Measurements from ENCODE around the gene BTD.

Gene BTD, protein sequence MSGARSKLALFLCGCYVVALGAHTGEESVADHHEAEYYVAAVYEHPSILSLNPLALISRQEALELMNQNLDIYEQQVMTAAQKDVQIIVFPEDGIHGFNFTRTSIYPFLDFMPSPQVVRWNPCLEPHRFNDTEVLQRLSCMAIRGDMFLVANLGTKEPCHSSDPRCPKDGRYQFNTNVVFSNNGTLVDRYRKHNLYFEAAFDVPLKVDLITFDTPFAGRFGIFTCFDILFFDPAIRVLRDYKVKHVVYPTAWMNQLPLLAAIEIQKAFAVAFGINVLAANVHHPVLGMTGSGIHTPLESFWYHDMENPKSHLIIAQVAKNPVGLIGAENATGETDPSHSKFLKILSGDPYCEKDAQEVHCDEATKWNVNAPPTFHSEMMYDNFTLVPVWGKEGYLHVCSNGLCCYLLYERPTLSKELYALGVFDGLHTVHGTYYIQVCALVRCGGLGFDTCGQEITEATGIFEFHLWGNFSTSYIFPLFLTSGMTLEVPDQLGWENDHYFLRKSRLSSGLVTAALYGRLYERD

GRCh38 chr3:15601399-15602145, at the start of gene BTD, which contains the start of gene HACL1:
TSS of gene BTD (plus strand) at chr3:15601745. CDS start at chr3:15635440, 33,695 bp downstream.
TSS of gene HACL1 (minus strand) at chr3:15601569. CDS start at chr3:15601463, 106 bp downstream.
- DNase-seq (ENCODE audit: low read depth in 2 of 2) = peak; percentile 96 to 99

GRCh38 chr3:15551902-15552301, 49.6 kb upstream of the BTD start:
- DNase-seq (ENCODE audit: low read depth in 2 of 2) = no peak

GRCh38 chr3:15553749-15554148, 47.8 kb upstream of the BTD start:
- no peak for DNase-seq (ENCODE audit: low read depth in 2 of 2)

DNA sequence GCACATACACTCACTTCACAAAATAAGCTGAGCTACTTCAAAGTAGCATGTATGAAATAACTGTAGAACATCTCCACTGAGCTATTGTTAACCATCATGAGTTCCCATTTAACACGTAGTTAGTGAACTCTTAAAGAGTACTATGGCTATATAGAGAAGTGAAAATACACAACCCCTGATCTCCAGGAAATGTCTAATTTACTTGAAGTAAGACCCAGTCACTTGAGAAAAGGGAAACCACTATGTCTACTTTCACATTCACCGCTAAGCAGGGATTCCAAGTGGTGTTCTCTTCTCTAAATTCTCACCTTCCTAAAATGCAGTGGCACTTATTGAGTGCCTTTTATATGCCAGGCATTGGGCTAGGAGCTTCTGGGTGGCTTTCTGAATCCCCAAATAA, 45.0 kb upstream of the BTD start:
- DNase-seq (ENCODE audit: low read depth in 2 of 2) = no peak

DNA sequence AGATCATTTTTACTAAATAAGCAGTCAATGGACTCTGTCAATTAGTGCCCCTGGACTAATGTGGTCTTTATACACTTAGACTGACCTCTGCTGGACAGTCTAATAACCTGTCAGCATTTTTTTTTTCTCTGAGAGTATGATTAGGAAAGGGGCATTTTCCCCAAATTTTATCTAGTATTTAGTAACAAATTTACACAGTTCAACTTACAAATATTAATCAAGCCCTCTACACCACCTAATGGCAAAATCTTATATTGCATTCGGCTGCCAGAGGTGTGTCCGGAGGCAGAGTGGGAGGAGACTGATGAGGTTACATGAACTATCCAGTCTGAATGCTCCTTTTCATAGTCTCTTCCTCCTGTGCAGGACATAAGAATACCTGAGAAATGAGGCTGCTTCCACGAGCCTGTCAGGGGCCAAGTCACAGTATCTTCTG, 44.0 kb upstream of the BTD start:
- peak; percentile 17 to 20 for DNase-seq (ENCODE audit: low read depth in 2 of 2)

GRCh38 chr3:15558581-15558980, 43.0 kb upstream of the BTD start:
- no peak for DNase-seq (ENCODE audit: low read depth in 2 of 2)

- no peak for DNase-seq (ENCODE audit: low read depth in 2 of 2)
Measured at GRCh38 chr3:15562560-15562959, 39.0 kb upstream of the BTD start.

GRCh38 chr3:15563190-15563589, 38.4 kb upstream of the BTD start:
- no peak for DNase-seq (ENCODE audit: low read depth in 2 of 2)

- DNase-seq (ENCODE audit: low read depth in 2 of 2) = no peak
Measured at GRCh38 chr3:15572138-15572537, 29.4 kb upstream of the BTD start.

- DNase-seq (ENCODE audit: low read depth in 2 of 2) = no peak
Measured at GRCh38 chr3:15575446-15575845, 26.1 kb upstream of the BTD start.

GRCh38 chr3:15576475-15576874, 25.1 kb upstream of the BTD start:
- DNase-seq (ENCODE audit: low read depth in 2 of 2) = no peak

DNA sequence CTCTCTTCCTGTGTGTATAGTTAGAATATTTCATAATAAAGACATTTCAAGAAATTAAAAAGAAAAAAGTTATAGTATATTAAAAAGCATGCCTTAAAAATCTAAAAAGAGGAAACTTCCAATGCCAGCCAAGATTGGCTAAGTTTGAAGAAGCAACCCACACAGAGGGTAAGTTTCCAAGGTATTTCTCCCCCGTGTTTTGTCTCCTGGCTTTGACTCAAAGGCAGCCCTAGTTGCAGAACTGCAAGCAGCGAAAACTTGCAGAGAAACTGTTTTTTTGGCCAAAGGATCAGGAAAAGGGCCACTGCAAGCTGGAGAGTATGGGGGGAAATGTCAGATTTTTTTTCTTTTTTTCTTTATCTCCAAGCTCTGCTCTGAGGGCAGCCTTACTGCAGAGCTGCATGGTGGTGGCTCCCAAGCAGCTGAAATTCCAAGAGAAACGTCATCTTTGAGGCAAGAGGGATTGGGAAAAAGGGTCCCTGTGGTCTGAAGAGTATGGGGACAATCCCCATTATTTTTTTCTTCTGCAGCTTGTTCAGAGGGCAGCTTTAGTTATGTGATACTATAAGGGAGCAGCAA, 23.2 kb upstream of the BTD start:
- DNase-seq (ENCODE audit: low read depth in 2 of 2) = no peak

DNA sequence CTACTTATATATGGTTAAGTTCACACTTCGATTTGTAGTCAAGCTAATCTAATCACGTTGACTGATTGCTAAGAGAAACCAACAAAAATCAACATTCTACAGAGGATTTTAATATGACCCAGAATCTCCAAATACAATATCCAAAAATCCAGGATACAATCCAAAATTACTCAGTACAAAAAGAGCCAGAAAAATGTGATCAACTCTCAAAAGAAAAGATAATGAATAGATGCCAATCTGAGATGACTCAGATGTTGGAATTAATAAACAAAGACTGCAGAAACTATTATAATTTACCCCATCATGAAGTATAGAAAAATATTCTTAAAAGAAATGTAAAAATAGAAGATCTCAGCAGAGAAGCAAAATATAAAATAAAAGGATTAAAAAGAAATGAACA, 22.5 kb upstream of the BTD start:
- no peak for DNase-seq (ENCODE audit: low read depth in 2 of 2)

GRCh38 chr3:15581471-15582394, 19.8 kb upstream of the BTD start:
- DNase-seq (ENCODE audit: low read depth in 2 of 2) = no peak

DNA sequence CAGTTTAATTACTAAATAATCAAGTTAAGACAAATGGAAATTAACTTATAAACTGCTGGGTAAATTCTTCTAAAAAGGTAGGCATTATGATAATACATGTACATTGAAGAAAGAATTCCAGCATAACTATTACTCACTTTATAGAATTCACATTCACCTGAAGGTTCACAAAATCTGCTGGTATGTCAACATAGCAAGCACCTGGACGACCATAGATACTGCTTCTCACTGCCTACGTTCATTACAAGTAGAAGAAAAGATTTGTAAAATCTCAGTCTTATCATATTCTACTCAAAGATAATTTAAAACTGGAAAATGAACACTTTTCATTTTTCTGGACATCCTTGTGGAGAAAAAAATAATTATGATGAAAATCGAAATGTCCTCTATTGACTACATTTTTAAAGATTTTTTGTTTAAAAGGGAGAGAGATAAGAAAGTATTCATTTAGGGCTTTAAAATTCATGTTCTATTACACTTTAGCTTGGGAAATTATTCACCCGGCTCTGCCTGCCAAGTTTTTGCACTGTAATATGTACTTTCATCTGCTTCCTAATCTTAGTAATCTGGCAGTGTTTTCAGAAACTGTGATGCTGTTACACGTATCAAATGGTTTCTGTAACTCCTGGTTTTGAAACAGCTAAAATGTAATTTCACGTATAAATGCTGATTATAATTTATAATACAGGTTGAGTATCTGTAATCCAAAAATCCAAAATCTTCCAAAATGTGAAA, 16.3 kb upstream of the BTD start:
- no peak for DNase-seq (ENCODE audit: low read depth in 2 of 2)

- DNase-seq (ENCODE audit: low read depth in 2 of 2) = no peak
Measured at GRCh38 chr3:15591242-15591641, 10.3 kb upstream of the BTD start.

DNA sequence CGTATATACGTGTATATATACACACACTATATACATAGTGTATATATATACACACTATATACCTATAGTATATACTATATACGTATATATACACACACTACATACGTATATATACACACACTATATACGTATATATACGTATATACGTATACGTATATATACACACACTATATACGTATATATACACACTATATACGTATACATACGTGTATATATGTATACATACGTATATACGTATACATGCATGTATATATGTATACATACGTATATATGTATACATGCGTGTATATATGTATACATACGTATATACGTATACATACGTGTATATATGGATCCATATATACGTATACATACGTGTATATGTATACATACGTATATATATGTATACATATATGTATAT, 9.6 kb upstream of the BTD start:
- no peak for DNase-seq (ENCODE audit: low read depth in 2 of 2)

GRCh38 chr3:15592968-15593367, 8.6 kb upstream of the BTD start:
- no peak for DNase-seq (ENCODE audit: low read depth in 2 of 2)

GRCh38 chr3:15595955-15596354, 5.6 kb upstream of the BTD start:
- no peak for DNase-seq (ENCODE audit: low read depth in 2 of 2)

DNA sequence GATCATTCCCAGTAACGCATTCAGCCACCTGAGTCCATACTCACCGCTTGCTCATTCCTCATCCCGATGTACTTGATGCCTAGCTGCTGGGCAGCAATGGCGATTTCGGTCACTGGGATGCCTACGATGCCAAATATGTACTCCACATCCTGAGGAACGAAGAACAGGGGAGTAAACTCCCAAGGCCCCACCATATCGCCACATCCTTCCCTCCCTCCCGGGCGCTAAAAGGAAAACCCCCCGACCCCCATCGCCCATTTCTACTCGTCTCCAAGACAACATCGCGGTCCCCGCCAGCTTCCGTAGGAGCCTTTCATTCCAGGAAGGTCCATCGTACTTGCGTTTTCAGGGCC, 523 bp upstream of the BTD start:
- DNase-seq (ENCODE audit: low read depth in 2 of 2) = no peak

DNA sequence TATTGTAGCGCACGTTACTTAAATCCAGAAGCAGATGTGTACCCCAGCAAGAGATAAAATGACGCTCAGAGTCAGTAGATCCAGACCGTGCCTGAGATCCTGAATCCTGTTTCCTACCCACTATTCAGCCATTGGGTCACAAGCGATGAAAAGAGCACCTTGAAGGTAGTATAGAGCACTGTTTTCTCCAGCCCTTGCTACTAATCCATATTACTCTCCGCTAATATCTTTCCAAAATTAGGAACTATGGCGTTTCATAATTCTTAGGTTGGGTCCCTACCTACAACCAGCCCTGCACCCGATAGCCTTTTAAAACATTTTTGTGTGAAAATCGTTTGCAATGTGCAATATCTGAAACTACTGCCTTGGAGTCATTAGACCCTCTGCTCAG, 596 bp downstream of the BTD start:
- DNase-seq (ENCODE audit: low read depth in 2 of 2) = no peak

Data from stimulated activated CD8-positive, alpha-beta memory T cell treated with anti-CD3 and anti-CD28 coated beads, Interleukin-2, amount 100 ng/mL, for 48 hours (primary cell).